ENCODE data around the gene TNFRSF12A.

The TNFRSF12A gene

DNA sequence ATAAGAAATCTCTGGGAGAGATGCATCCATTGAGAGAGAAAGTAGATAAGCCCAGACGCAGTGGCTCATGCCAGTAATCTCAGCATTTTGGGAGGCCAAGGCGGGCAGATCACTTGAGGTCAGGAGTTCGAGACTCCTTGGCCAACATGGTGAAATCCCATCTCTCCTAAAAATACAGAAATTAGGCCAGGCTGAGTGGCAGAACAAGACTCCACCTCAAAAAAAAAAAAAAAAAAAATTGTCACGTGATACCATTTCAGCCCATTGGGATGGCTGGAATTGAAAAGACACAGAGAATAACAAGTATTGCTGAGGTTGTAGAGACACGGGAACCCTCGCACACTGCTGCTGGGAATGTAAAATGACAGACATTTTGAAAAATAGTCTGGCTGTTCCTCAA is 42.4 kb downstream of the TNFRSF12A start:
- DNase-seq (ENCODE audit: low read depth, low spot score), result no peak
- no peak overlapping the region for H3K4me3 ChIP-seq (ENCODE audit: low read depth, low read length)
- TF ChIP-seq, protein P1, sequence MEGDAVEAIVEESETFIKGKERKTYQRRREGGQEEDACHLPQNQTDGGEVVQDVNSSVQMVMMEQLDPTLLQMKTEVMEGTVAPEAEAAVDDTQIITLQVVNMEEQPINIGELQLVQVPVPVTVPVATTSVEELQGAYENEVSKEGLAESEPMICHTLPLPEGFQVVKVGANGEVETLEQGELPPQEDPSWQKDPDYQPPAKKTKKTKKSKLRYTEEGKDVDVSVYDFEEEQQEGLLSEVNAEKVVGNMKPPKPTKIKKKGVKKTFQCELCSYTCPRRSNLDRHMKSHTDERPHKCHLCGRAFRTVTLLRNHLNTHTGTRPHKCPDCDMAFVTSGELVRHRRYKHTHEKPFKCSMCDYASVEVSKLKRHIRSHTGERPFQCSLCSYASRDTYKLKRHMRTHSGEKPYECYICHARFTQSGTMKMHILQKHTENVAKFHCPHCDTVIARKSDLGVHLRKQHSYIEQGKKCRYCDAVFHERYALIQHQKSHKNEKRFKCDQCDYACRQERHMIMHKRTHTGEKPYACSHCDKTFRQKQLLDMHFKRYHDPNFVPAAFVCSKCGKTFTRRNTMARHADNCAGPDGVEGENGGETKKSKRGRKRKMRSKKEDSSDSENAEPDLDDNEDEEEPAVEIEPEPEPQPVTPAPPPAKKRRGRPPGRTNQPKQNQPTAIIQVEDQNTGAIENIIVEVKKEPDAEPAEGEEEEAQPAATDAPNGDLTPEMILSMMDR (IDR thresholded peaks at IDR 0.05; ENCODE audit: insufficient read depth, low read length, missing control alignments), result no peak
- CTCF ChIA-PET, result interaction anchor here (1.4 to 4.6 kb wide), 4 partner anchors 18 to 66 kb away, joined by 3 to 26 read pairs (median 6); no protein-coding TSS in a partner anchor
- POLR2A ChIA-PET, result no interaction called here

DNA sequence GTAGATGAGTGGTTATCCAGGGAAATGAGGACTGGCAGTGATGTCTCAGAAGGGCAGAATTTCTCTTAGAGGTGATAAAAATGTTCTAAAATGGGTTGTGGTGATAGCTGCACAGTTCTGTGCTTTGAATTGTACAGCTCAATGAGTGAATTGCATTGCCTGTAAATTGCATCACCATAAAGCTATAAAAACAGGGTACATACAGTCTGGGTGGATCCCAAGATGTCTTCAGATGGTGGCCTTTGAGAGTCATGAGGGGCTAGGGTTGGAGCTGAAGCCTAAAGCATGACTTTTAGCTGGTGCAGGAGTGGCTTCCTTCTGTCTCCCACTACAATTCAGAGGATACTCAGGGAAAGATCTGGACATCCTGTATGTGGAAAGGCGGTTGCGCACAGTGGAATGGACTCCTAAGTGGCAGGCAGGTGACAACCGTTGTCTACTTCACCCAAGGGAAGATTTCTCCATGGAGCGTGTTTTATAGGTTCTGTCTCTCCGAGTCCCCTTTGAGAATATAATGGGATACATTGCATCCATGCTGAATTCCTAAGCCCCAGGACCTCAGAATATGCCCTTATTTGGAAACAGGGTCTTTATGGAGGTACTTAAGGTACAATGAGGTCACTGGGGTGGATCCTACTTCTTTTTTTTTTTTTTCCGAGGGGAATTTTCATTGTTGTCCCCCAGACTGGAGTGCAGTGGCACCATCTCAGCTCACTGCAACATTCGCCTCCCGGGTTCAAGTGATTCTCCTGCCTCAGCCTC is 43.6 kb downstream of the TNFRSF12A start:
- ChIA-PET POLR2A (no interaction called here), CTCF (interaction anchor here (0.6 to 4.6 kb wide), 8 partner anchors 16 to 286 kb away, joined by 3 to 26 read pairs (median 4); partner anchors contain the start of gene ZSCAN10)
- DNase-seq (ENCODE audit: low read depth, low spot score), result no peak
- TF ChIP-seq, protein P1 (IDR thresholded peaks at IDR 0.05; ENCODE audit: insufficient read depth, low read length, missing control alignments), result no peak
- no peak overlapping the region for H3K4me3 ChIP-seq (ENCODE audit: low read depth, low read length)

DNA sequence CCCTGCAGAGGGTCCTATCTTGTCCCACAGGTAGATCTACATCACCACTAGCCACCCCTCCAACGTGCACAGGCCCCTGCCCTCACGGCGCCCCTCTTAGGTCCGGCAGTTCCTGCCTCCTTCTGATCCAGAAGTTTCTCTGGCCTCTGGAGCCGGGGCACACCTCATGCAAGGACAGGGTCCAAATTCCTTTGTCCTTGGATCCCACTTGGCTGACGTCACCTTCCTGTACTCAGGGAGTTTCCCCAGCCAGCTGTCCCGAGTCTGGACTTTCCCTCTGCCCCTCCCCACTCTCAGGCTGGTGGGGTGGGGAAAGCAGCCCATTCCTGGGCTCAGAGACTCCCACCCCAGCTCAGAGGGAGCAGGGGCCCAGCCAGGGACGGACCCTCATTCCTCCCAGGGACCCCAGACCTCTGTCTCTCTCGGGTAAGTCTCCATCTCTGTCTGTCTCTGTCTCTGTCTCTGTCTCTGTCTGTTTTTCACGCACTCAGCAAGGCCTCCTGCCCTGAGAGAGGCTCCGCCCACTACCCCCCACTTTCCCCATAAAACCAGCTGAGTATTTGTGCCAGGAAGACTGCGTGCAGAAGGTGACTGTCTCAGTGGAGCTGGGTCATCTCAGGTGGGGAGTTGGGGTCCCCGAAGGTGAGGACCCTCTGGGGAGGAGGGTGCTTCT is 45.0 kb downstream of the TNFRSF12A start, which contains the start of gene IL32:
Gene IL32 (plus strand): TSS at position 572 of the 673 bp plus-strand sequence. CDS start 172 bp downstream, outside the sequence.
- ChIA-PET CTCF (interaction anchor here (0.7 to 4.6 kb wide), 6 partner anchors 12 to 67 kb away, joined by 3 to 26 read pairs (median 4); no protein-coding TSS in a partner anchor), POLR2A (no interaction called here)
- peak within 1 kb of the TSS; percentile 25 for H3K4me3 ChIP-seq (ENCODE audit: low read depth, low read length)
- TF ChIP-seq, protein P1 (IDR thresholded peaks at IDR 0.05; ENCODE audit: insufficient read depth, low read length, missing control alignments), result no peak
- peak; percentile 36 for DNase-seq (ENCODE audit: low read depth, low spot score)

DNA sequence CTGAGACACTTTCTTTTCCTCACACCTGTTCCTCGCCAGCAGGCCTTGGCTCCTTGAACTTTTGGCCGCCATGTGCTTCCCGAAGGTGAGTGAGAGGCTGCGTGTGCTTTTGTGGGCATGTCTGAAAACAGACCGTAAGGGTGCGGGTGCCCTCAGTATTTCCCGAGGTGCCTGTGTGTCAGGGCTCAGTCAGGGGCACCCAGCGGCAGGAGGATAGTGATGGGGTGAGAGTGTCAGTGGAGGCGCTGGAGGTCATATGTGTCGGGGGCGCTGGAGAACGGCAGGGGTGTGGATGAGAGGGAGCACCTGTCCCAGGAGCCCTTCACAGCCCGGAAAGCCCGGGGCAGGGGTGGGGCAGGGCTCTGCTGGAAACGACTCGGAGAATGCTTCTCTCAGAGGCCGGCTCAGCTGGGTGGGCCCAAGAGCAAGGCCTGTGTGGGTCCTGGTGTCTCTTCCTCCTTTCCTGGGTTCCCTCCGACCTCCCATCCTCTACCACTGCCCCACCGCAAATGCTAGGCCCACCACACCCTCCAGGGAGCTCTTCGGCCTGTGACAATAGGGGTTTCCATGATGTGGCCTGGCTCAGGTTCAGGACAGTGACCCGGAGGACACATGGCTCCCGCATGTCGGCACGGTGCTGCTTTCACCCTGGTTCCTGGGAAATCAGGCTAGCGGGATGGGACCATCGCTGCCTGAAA is 45.7 kb downstream of the TNFRSF12A start:
- ChIA-PET CTCF (interaction anchor here (0.7 to 4.6 kb wide), 3 partner anchors 11 to 63 kb away, joined by 3 to 26 read pairs (median 4); no protein-coding TSS in a partner anchor), POLR2A (no interaction called here)
- DNase-seq (ENCODE audit: low read depth, low spot score), result no peak
- TF ChIP-seq, protein P1 (IDR thresholded peaks at IDR 0.05; ENCODE audit: insufficient read depth, low read length, missing control alignments), result no peak
- H3K4me3 ChIP-seq (ENCODE audit: low read depth, low read length), result peak overlapping the region; percentile 25

DNA sequence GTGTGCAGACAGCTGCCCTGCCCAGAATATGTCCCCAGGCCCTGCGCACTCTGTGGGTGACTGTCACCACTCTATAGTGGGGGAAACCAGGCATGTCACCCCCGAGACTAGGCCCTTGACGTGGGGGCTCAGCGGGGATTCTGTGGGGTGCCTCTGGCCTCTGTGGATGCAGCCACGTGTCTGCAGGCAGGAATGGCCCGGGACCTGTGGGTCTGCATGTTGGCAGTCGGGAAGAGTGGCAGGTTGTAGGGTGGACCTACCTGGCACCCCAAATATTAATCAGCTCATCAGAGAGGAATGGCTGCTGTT is 46.2 kb downstream of the TNFRSF12A start:
- DNase-seq (ENCODE audit: low read depth, low spot score), result no peak
- H3K4me3 ChIP-seq (ENCODE audit: low read depth, low read length), result no peak overlapping the region
- ChIA-PET POLR2A (no interaction called here), CTCF (interaction anchor here (1.4 kb wide), 1 partner anchor 11 kb away, joined by 4 read pairs; no protein-coding TSS in a partner anchor)
- TF ChIP-seq, protein P1 (IDR thresholded peaks at IDR 0.05; ENCODE audit: insufficient read depth, low read length, missing control alignments), result no peak

All from AG04449 (cell line).